Measurements from ENCODE around the gene TEX36.

Gene TEX36

GRCh38 chr10:125607689-125608290, 75.2 kb downstream of the TEX36 start:
- in situ Hi-C loops (cut with HindIII; ENCODE audit: low pct_ligation_motif_present, low pct_unique_long_range_greater_than_20kb, low sequenced_read_pairs), result no loop called here
- DNase-seq, result no peak

GRCh38 chr10:125606414-125607010, 76.5 kb downstream of the TEX36 start:
- in situ Hi-C loops (cut with HindIII; ENCODE audit: low pct_ligation_motif_present, low pct_unique_long_range_greater_than_20kb, low sequenced_read_pairs), result no loop called here
- DNase-seq, result no peak

Data from ACHN (cell line).